Small intestine (tissue), 7 donors: ENCODE data around the gene SSC4D. TPM values are rescaled to one million over a fixed set of nuclear protein-coding genes. Genes with fewer than 3 reads are reported as not detected.
A peak's percentile ranks its signal among the peaks of the same experiment; 100 is the strongest.
"Not testable (repeated sequence)": the region's sequence is repeated elsewhere in the genome, so short reads cannot be mapped to it uniquely, and the experiment has no call there.

Source experiments
- DNase-seq, 2 donors: peaks; one replicate each; pipeline versions ENCODE4 v3.0.0 to v3.0.0-alpha.2; 2013
- FAIRE-seq: peaks from 2 replicates; lab custom pipeline; 2012; peaks lifted over from hg19 to GRCh38; lab: Jason Lieb, UNC
- H3K27ac ChIP-seq, 3 donors: one replicate each; pipeline ENCODE4 v1.5.1; 2013; ENCODE audit warnings: low read length in 2 of 3, mild to moderate bottlenecking in 2 of 3, control low read depth in 1 of 3, inconsistent platforms in 1 of 3, low read depth in 1 of 3, moderate library complexity in 1 of 3
- H3K27me3 ChIP-seq, 3 donors: one replicate each; pipeline ENCODE4 v1.6.1; 2013; ENCODE audit warnings: low read length in 3 of 3, inconsistent platforms in 1 of 3; ENCODE audit not compliant: control insufficient read depth in 3 of 3, insufficient read depth in 3 of 3
- H3K36me3 ChIP-seq, 3 donors: one replicate each; pipeline ENCODE4 v1.6.1; 2013; ENCODE audit warnings: low read length in 3 of 3, inconsistent platforms in 1 of 3, low read depth in 1 of 3, mild to moderate bottlenecking in 1 of 3, moderate library complexity in 1 of 3; ENCODE audit not compliant: control insufficient read depth in 3 of 3, insufficient read depth in 2 of 3
- H3K4me1 ChIP-seq, 3 donors: one replicate each; pipeline ENCODE4 v1.6.1; 2013; ENCODE audit warnings: low read length in 2 of 3, inconsistent platforms in 1 of 3, low read depth in 1 of 3, mild to moderate bottlenecking in 1 of 3, moderate library complexity in 1 of 3; ENCODE audit not compliant: control insufficient read depth in 3 of 3, insufficient read depth in 2 of 3
- H3K4me3 ChIP-seq, 3 donors: one replicate each; pipeline ENCODE4 v1.5.1; 2013; ENCODE audit warnings: low read length in 3 of 3, control low read depth in 1 of 3, inconsistent platforms in 1 of 3, low read depth in 1 of 3, mild to moderate bottlenecking in 1 of 3, moderate library complexity in 1 of 3
- H3K9me3 ChIP-seq, 2 donors: one replicate each; pipeline ENCODE4 v1.6.1; 2013; ENCODE audit warnings: low read depth in 1 of 2, low read length in 1 of 2; ENCODE audit not compliant: control insufficient read depth in 2 of 2, insufficient read depth in 1 of 2
- WGBS, 3 donors: extraction: QIAGEN DNeasy Blood & Tissue Kit; methylation state at CpG; one replicate each; pipeline ENCODE4 v1.1.7; 2013; 5-methylcytosine and 5-hydroxymethylcytosine counted together
- polyA plus RNA-seq, 4 donors: library from polyadenylated mRNA; stranded (reverse) in 3 of 4; unstranded in 1 of 4; fragments of 200-250 nt in 3 of 4; fragments of 120-200 nt in 1 of 4; gene quantifications; one replicate each; pipeline versions ENCODE4 v1.2.1 to v1.2.3, GENCODE V29; 2013
- donor health status: healthy with polysubstance abuse.
- donor health status: control.
- donor health status: control.
- donor health status: Bipolar disorder and iron deficiency.
- donor health status: healthy.

SSC4D gene
- polyA plus RNA-seq, 4 donors, result 0.58 to 0.72 TPM; not detected in 2

DNA sequence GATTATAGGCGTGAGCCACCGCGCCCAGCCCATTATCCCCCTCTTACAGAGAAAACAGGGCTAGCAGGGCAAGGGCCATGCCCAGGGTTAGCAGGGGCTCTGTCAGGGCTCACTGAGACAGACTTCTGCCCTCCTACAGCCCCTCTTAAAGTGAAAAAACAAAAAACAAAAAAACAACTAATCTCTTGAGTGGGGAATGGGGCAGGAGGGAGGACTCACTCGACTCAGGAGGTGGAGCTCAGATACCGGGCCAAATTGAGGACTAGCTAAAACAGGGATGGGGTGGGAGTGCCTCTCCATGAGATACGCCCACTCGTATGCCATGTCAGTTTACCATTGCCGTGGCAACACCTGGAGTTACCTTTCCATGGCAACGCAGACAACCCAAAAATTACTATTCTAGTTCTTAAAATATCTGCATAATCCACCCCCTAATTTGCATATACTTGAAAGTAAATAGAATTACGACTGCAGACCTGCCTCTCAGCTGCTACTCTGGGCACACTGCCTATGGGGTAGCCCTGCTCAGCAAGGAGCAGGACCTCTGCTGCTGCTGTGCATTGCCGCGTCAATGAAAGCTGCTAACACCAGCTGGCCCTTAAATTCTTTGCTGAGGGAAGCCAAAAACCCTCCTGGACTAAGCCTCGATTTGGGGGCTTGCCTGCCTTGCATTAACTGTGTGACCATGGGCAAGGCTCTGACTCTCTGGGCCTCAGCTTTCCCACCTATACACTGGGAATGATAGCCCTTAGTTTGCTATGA is 13.4 kb downstream of the SSC4D start:
- FAIRE-seq (no peak), DNase-seq (no peak)
- Histone ChIP-seq H3K27ac (no peak overlapping the region), H3K36me3 (no peaks in the 10 kb centered on the region), H3K9me3 (no peaks in the 10 kb centered on the region), H3K4me1 (peaks cover 0 to 22% (median 3%) of the 10 kb centered on the region in 3 donors), H3K4me3 (no peak overlapping the region), H3K27me3 (no peaks in the 10 kb centered on the region)
- 63 to 68% (median 68%) methylated on average over 11 to 13 of the region's 13 CpGs for WGBS, 3 donors

DNA sequence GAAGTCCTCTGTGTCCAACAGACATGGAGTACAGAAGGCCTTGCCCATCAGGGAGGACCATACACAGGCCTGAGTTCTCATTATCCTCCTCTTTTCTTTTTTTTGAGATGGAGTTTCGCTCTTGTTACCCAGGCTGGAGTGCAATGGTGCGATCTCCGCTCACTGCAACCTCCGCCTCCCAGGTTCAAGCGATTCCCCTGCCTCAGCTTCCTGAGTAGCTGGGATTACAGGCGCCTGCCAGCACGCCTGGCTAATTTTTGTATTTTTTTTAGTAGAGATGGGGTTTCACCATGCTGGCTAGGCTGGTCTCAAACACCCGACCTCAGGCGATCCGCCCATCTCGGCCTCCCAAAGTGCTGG is 13.9 kb downstream of the SSC4D start:
- not testable (repeated sequence) for FAIRE-seq, DNase-seq, H3K27ac ChIP-seq, H3K36me3 ChIP-seq, H3K9me3 ChIP-seq, H3K27me3 ChIP-seq, H3K4me3 ChIP-seq
- 82 to 93% (median 86%) methylated on average over 8 to 11 of the region's 11 CpGs for WGBS, 3 donors
- peaks cover 0 to 22% (median 3%) of the 10 kb centered on the region in 3 donors for H3K4me1 ChIP-seq

DNA sequence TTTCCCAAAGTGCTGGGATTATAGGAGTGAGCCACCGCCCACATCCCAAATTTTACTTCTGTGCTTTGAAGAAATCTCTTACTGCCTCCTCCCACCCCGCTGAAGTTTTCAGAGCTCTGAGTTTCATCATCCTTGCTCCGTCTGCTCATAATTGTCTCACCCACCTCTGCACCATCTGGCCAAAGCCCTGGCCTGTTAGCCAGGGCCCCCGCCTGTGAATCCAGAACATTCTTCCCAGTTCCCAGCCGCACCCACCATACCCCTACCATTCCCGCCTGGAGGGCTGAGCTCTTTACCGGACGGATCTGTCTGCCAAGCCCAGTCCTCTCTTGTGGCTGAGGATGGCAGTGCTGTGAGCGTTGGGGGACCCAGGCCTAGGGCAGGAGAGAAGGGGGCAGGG is 14.5 kb downstream of the SSC4D start:
- no peaks in the 10 kb centered on the region for H3K9me3 ChIP-seq
- H3K36me3 ChIP-seq, result no peaks in the 10 kb centered on the region
- FAIRE-seq (no peak), DNase-seq (no peak)
- peaks cover 0 to 22% (median 3%) of the 10 kb centered on the region in 3 donors for H3K4me1 ChIP-seq
- 91 to 96% (median 92%) methylated on average over 9 of the region's 9 CpGs for WGBS, 3 donors
- no peaks in the 10 kb centered on the region for H3K27me3 ChIP-seq
- no peak overlapping the region for H3K4me3 ChIP-seq
- H3K27ac ChIP-seq, result no peak overlapping the region

DNA sequence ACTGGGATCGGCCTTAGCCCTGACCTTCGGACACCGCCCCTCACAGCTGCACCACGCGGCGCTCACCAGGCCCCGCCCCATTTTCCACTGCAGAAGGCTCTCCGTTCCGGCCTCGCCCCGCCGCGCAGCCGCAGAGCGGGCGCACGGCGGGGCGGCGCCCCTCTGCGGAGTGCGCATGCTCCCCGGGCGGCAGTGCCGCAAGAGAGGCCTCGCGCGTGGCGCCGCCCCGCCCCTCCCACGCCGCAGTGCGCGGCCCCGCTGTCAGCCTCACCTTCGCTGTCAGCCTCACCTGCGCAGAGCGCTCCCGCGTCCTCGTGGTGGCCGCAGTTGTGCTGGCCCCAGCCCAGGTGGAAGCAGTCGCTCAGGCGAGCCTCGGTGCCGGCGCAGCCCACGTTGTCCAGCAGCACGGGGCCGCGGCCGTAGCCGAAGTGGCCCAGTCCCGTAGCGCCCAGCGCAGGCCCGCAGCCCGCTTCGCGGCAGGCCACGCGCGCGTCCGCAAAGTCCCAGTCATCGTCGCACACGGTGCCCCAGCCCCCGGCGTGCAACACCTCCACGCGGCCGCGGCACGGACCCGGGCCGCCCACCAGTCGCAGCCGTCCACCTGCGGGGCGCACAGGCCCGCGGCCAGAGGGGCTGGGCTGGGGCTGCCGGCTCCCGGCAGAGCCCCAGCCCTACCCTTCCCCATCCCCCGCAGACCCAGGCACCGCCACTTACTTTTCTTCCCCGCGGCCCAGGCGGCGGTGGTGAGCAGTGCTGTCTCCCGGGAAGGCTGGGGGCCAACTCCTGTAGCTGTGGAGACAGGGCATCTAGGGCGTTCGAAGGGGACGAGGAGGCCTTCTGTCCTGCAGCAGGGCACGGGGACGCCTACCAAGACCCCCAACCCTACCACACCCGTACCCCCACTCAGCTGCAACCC is 16.1 kb downstream of the SSC4D start:
- H3K36me3 ChIP-seq, result no peaks in the 10 kb centered on the region
- H3K4me1 ChIP-seq, result peaks cover 0 to 22% (median 3%) of the 10 kb centered on the region in 3 donors
- FAIRE-seq (no peak), DNase-seq (peak; percentile 96 to 97)
- H3K9me3 ChIP-seq, result no peaks in the 10 kb centered on the region
- H3K4me3 ChIP-seq, result peak overlapping the region; percentile 48 to 56 (median 49)
- no peaks in the 10 kb centered on the region for H3K27me3 ChIP-seq
- H3K27ac ChIP-seq, result peak overlapping the region; percentile 73 to 92 (median 85)
- 0 to 4% (median 1%) methylated on average over 46 to 99 of the region's 99 CpGs for WGBS, 3 donors

DNA sequence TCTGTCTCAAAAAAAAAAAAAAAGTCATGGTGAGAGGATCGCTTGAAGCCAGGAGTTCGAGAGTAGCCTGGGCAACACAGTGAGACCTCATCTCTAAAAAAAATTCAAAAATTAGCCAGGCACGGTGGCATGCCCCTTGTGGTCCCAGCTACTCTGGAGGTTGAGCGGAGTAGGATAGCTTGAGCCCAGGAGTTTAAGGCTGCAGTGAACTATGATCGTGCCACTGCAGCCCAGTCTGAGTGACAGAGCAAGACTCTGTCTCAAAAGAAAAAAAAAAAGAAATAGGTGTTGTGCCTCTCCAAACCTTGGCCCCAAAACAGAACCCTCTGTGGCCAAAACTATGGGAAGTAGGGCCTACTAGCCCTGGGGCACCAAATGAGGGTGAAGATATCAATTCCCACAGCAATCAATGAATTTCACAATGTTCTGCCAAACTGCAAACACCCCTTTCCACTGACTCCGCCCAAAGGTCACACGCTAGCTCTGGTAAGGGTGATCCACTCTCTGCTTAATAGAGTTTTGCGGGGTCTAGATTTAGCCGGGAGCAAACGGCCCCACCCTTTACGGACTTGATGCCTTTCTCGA is 16.9 kb downstream of the SSC4D start:
- peak overlapping the region; percentile 72 to 92 (median 85) for H3K27ac ChIP-seq
- FAIRE-seq (no peak), DNase-seq (no peak)
- peaks cover 0 to 20% (median 3%) of the 10 kb centered on the region in 3 donors for H3K4me1 ChIP-seq
- WGBS, 3 donors, result 27 to 33% (median 30%) methylated on average over 12 of the region's 12 CpGs
- H3K9me3 ChIP-seq, result no peaks in the 10 kb centered on the region
- H3K27me3 ChIP-seq, result no peaks in the 10 kb centered on the region
- no peaks in the 10 kb centered on the region for H3K36me3 ChIP-seq
- H3K4me3 ChIP-seq, result peak overlapping the region in 2 of 3 donors; percentile 21 to 33

DNA sequence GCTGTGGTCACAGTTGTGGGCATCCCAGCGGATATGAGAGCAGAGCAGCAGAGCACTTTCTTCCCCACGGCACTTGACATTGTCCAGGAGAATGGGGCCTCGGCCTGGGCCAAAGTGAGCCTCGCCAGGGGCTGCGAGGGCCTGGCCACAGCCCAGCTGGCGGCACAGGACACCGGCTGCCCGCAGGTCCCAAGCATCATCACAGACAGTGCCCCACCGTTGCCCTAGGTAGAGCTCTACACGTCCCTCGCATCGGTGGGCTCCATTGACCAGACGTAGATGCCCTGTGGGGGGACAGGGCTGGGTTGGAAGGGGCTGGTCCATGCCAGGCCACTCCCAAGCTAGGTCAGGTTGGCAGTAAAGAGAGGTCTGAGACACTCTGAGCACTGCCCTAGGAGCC is 19.4 kb downstream of the SSC4D start:
- peaks cover 0 to 10% (median 0%) of the 10 kb centered on the region in 3 donors for H3K4me1 ChIP-seq
- no peaks in the 10 kb centered on the region for H3K9me3 ChIP-seq
- H3K27me3 ChIP-seq, result no peaks in the 10 kb centered on the region
- no peak overlapping the region for H3K27ac ChIP-seq
- DNase-seq (no peak), FAIRE-seq (no peak)
- H3K36me3 ChIP-seq, result no peaks in the 10 kb centered on the region
- H3K4me3 ChIP-seq, result no peak overlapping the region
- WGBS, 3 donors, result 94 to 96% (median 96%) methylated on average over 13 of the region's 13 CpGs

DNA sequence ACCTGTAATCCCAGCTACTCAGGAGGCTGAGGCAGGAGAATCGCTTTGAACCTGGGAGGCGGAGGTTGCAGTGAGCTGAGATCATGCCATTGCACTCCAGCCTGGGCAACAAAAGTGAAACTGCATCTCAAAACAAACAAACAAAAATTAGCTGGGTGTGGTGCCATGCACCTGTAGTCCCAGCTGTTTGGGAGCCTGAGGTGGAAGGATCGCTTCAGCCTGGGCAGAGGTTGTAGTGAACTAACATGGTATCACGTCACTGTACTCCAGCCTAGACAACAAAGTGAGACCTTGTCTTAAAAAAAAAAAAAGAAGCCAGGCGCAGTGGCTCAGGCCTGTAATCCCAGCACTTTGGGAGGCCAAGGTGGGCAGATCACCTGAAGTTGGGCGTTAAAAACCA is 21.7 kb downstream of the SSC4D start:
- DNase-seq, result peak in 1 of 2 donors; percentile 54
- peak overlapping the region in 1 of 3 donors; percentile 32 for H3K27ac ChIP-seq
- not testable (repeated sequence) for H3K4me3 ChIP-seq, H3K27me3 ChIP-seq, FAIRE-seq, H3K4me1 ChIP-seq, H3K9me3 ChIP-seq, H3K36me3 ChIP-seq
- WGBS, 3 donors, result 44 to 84% (median 55%) methylated on average over 6 of the region's 6 CpGs

DNA sequence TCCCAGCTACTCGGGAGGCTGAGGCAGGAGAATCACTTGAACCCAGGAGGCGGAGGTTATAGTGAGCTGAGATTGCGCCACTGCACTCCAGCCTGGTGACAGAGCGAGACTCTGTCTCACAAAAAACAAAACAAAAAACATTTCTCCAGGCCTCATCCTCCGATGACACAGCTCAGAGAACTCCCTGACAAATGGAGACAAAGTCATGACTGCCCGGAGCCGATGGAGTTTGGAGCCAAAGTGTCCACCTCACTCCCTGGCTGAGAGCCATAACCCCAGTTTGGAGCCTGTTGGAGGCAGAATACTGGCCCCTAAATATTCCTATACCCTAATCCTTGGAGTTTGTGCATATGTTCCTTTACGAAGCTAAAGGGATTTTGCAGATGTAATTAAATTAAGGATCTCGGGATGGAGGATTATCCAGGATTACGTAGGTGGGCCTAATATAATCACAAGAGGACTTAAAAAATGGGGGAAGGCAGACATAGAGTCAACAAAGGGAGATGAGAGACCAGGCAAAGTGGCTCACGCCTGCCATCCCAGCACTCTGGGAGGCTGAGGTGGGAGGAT is 22.7 kb downstream of the SSC4D start:
- no peak for FAIRE-seq
- no peaks in the 10 kb centered on the region for H3K4me1 ChIP-seq
- 87 to 93% (median 90%) methylated on average over 11 of the region's 11 CpGs for WGBS, 3 donors
- no peaks in the 10 kb centered on the region for H3K9me3 ChIP-seq
- no peak for DNase-seq
- no peak overlapping the region for H3K4me3 ChIP-seq
- H3K27me3 ChIP-seq, result no peaks in the 10 kb centered on the region
- no peak overlapping the region for H3K27ac ChIP-seq
- no peaks in the 10 kb centered on the region for H3K36me3 ChIP-seq
